ENCODE data around the gene NUDT6.

NUDT6 gene

GRCh38 chr4:122914292-122914904 is 8.0 kb downstream of the NUDT6 start:
- DNase-seq = no peak

- DNase-seq = no peak
Observed at GRCh38 chr4:122912810-122913575, 9.4 kb downstream of the NUDT6 start.

- no peak for DNase-seq
Observed at GRCh38 chr4:122911588-122911987, 10.8 kb downstream of the NUDT6 start.

GRCh38 chr4:122909683-122910082 is 12.7 kb downstream of the NUDT6 start:
- no peak for DNase-seq

- DNase-seq = no peak
Observed at GRCh38 chr4:122908223-122908622, 14.2 kb downstream of the NUDT6 start.

- no peak for DNase-seq
Observed at GRCh38 chr4:122906859-122907305, 15.5 kb downstream of the NUDT6 start.

GRCh38 chr4:122903766-122904288 is 18.6 kb downstream of the NUDT6 start:
- DNase-seq = no peak

- DNase-seq = no peak
Observed at GRCh38 chr4:122901247-122902010, 21.0 kb downstream of the NUDT6 start.

GRCh38 chr4:122900314-122900713 is 22.1 kb downstream of the NUDT6 start:
- no peak for DNase-seq

GRCh38 chr4:122899682-122900081 is 22.7 kb downstream of the NUDT6 start:
- no peak for DNase-seq

- no peak for DNase-seq
Observed at GRCh38 chr4:122898370-122899150, 23.8 kb downstream of the NUDT6 start.

GRCh38 chr4:122896270-122896669 is 26.1 kb downstream of the NUDT6 start:
- no peak for DNase-seq

- no peak for DNase-seq
Observed at GRCh38 chr4:122895336-122895995, 26.9 kb downstream of the NUDT6 start.

GRCh38 chr4:122894827-122895226 is 27.6 kb downstream of the NUDT6 start:
- DNase-seq = no peak

GRCh38 chr4:122890147-122890795 is 32.1 kb downstream of the NUDT6 start:
- no peak for DNase-seq

- DNase-seq = no peak
Observed at GRCh38 chr4:122889726-122890125, 32.7 kb downstream of the NUDT6 start.

GRCh38 chr4:122884499-122884898 is 37.9 kb downstream of the NUDT6 start:
- no peak for DNase-seq

GRCh38 chr4:122882857-122883735 is 39.3 kb downstream of the NUDT6 start:
- no peak for DNase-seq

- DNase-seq = no peak
Observed at GRCh38 chr4:122879001-122879400, 43.4 kb downstream of the NUDT6 start.

- DNase-seq = no peak
Observed at GRCh38 chr4:122876456-122876855, 45.9 kb downstream of the NUDT6 start.

- DNase-seq = no peak
Observed at GRCh38 chr4:122875949-122876348, 46.4 kb downstream of the NUDT6 start.

Data from NCI-H510A treated with DMSO at 0.1 percent for 48 hours (cell line).